ENCODE measurements around the gene ST6GALNAC3.

Gene ST6GALNAC3

DNA sequence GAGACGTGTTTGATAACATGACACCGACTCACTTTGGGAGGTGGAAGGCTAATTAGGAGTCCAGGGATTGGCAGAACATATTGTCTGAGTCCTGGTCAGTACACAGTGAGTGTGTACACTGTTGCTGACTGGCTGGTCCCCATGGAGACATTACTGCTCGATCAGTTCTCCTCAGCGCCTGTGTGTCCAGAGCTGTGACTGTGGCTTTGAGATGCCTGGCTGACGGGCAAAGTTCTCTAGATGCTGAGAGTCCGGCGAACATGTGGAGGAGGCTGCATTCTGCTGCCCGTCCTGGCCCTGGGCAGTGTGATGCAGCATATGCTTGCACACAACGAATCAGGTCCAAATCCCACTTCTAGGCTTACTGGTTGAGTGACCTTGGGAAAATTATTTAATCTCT is 512.7 kb downstream of the ST6GALNAC3 start:
- H2AFZ ChIP-seq (ENCODE audit: low read depth, low read length), result no peak overlapping the region
- H3K9me3 ChIP-seq (ENCODE audit: low read length), result no peaks in the 10 kb centered on the region
- no peaks in the 10 kb centered on the region for H3K36me3 ChIP-seq (ENCODE audit: insufficient read depth, low read length)
- H3K4me3 ChIP-seq (ENCODE audit: low read length), result no peak overlapping the region
- peaks cover 20% of the 10 kb centered on the region for H3K4me1 ChIP-seq (ENCODE audit: insufficient read depth, low read length)
- no peaks in the 10 kb centered on the region for H3K27me3 ChIP-seq (ENCODE audit: insufficient read depth, low read length)

DNA sequence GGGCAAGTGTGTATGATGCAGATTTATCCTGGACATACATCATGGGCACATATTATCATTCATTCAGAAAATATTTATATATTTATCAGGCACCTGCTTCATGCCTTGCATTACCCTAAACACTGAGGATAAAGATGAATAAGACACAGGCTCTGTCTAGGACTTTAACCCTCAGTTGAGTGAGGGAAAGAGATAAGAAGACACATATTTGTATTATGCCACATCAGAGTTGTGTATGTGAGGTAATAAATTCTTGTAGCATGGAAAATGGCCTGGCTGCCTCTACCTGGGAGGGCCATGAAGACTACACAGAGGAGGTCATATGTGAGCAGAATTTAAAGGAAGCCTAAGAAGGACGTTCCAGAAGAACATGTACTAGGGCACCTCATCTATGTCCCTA is 516.9 kb downstream of the ST6GALNAC3 start:
- Histone ChIP-seq H2AFZ (ENCODE audit: low read depth, low read length) (no peak overlapping the region), H3K4me1 (ENCODE audit: insufficient read depth, low read length) (no peaks in the 10 kb centered on the region), H3K9me3 (ENCODE audit: low read length) (no peaks in the 10 kb centered on the region), H3K4me3 (ENCODE audit: low read length) (no peak overlapping the region), H3K27me3 (ENCODE audit: insufficient read depth, low read length) (no peaks in the 10 kb centered on the region), H3K36me3 (ENCODE audit: insufficient read depth, low read length) (no peaks in the 10 kb centered on the region)

DNA sequence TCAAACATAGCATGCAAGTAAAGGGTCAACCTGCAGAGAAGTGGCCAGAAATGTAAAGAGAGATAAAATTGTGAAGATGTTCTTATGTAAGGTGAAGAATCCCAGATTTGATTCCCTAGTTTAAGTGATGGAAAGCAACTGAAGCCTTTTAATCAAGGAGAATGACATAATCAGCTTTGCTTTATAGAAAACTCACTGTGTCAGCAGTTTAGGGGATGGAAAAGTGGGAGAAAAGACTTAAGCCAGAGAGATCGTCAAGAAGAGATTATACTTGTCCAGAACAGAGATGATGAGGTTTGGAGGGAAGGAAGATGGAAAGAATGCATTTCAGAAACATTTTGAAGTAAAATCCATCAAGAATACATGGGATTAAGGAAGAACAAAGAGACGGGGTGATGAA is 517.4 kb downstream of the ST6GALNAC3 start:
- Histone ChIP-seq H3K9me3 (ENCODE audit: low read length) (no peaks in the 10 kb centered on the region), H3K4me1 (ENCODE audit: insufficient read depth, low read length) (no peaks in the 10 kb centered on the region), H3K36me3 (ENCODE audit: insufficient read depth, low read length) (no peaks in the 10 kb centered on the region), H3K4me3 (ENCODE audit: low read length) (no peak overlapping the region), H3K27me3 (ENCODE audit: insufficient read depth, low read length) (no peaks in the 10 kb centered on the region), H2AFZ (ENCODE audit: low read depth, low read length) (no peak overlapping the region)

- Histone ChIP-seq H3K27me3 (ENCODE audit: insufficient read depth, low read length) (no peaks in the 10 kb centered on the region), H3K9me3 (ENCODE audit: low read length) (no peaks in the 10 kb centered on the region), H3K36me3 (ENCODE audit: insufficient read depth, low read length) (no peaks in the 10 kb centered on the region), H3K4me1 (ENCODE audit: insufficient read depth, low read length) (no peaks in the 10 kb centered on the region), H2AFZ (ENCODE audit: low read depth, low read length) (no peak overlapping the region), H3K4me3 (ENCODE audit: low read length) (no peak overlapping the region)
These were observed 518.6 kb downstream of the ST6GALNAC3 start for GRCh38 chr1:76593141-76593540.

- Histone ChIP-seq H3K4me1 (ENCODE audit: insufficient read depth, low read length) (no peaks in the 10 kb centered on the region), H3K4me3 (ENCODE audit: low read length) (no peak overlapping the region), H2AFZ (ENCODE audit: low read depth, low read length) (no peak overlapping the region), H3K36me3 (ENCODE audit: insufficient read depth, low read length) (no peaks in the 10 kb centered on the region), H3K27me3 (ENCODE audit: insufficient read depth, low read length) (no peaks in the 10 kb centered on the region), H3K9me3 (ENCODE audit: low read length) (no peaks in the 10 kb centered on the region)
These were observed 519.1 kb downstream of the ST6GALNAC3 start for GRCh38 chr1:76593618-76594017.

GRCh38 chr1:76595024-76595423 is 520.5 kb downstream of the ST6GALNAC3 start:
- no peaks in the 10 kb centered on the region for H3K9me3 ChIP-seq (ENCODE audit: low read length)
- no peak overlapping the region for H2AFZ ChIP-seq (ENCODE audit: low read depth, low read length)
- H3K27me3 ChIP-seq (ENCODE audit: insufficient read depth, low read length), result no peaks in the 10 kb centered on the region
- no peak overlapping the region for H3K4me3 ChIP-seq (ENCODE audit: low read length)
- H3K36me3 ChIP-seq (ENCODE audit: insufficient read depth, low read length), result no peaks in the 10 kb centered on the region
- no peaks in the 10 kb centered on the region for H3K4me1 ChIP-seq (ENCODE audit: insufficient read depth, low read length)

- Histone ChIP-seq H3K4me3 (ENCODE audit: low read length) (no peak overlapping the region), H3K27me3 (ENCODE audit: insufficient read depth, low read length) (no peaks in the 10 kb centered on the region), H3K9me3 (ENCODE audit: low read length) (no peaks in the 10 kb centered on the region), H3K36me3 (ENCODE audit: insufficient read depth, low read length) (no peaks in the 10 kb centered on the region), H3K4me1 (ENCODE audit: insufficient read depth, low read length) (no peaks in the 10 kb centered on the region), H2AFZ (ENCODE audit: low read depth, low read length) (no peak overlapping the region)
These were observed 526.9 kb downstream of the ST6GALNAC3 start for GRCh38 chr1:76601465-76601864.

DNA sequence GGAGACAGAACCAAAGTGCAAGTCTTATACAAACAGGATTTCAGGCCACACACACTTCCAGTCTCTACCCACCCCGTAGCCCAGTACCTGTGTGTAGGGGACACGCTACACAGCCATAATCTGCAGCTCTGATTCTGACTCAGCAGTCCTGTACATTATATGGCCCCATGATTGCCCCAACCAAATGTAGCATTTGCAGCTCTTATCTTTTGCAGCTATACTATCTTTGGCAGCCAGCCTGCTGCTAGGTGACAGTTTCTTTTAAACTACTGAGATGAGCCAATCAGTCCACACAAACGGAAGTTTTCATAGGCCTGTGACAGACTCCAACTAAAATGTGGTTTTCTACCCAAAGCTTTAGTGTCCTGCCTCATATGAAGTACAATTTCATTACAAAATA is 533.2 kb downstream of the ST6GALNAC3 start:
- Histone ChIP-seq H3K9me3 (ENCODE audit: low read length) (no peaks in the 10 kb centered on the region), H3K4me1 (ENCODE audit: insufficient read depth, low read length) (no peaks in the 10 kb centered on the region), H3K36me3 (ENCODE audit: insufficient read depth, low read length) (no peaks in the 10 kb centered on the region), H3K4me3 (ENCODE audit: low read length) (no peak overlapping the region), H3K27me3 (ENCODE audit: insufficient read depth, low read length) (no peaks in the 10 kb centered on the region), H2AFZ (ENCODE audit: low read depth, low read length) (no peak overlapping the region)

- Histone ChIP-seq H3K27me3 (ENCODE audit: insufficient read depth, low read length) (no peaks in the 10 kb centered on the region), H2AFZ (ENCODE audit: low read depth, low read length) (no peak overlapping the region), H3K9me3 (ENCODE audit: low read length) (no peaks in the 10 kb centered on the region), H3K4me3 (ENCODE audit: low read length) (no peak overlapping the region), H3K4me1 (ENCODE audit: insufficient read depth, low read length) (no peaks in the 10 kb centered on the region), H3K36me3 (ENCODE audit: insufficient read depth, low read length) (no peaks in the 10 kb centered on the region)
These were observed 537.4 kb downstream of the ST6GALNAC3 start for GRCh38 chr1:76611770-76612445.

- Histone ChIP-seq H3K36me3 (ENCODE audit: insufficient read depth, low read length) (no peaks in the 10 kb centered on the region), H3K4me1 (ENCODE audit: insufficient read depth, low read length) (no peaks in the 10 kb centered on the region)
These were observed 539.3 kb downstream of the ST6GALNAC3 start for GRCh38 chr1:76613886-76614285.

GRCh38 chr1:76615253-76616035 is 540.9 kb downstream of the ST6GALNAC3 start:
- no peak overlapping the region for H2AFZ ChIP-seq (ENCODE audit: low read depth, low read length)
- no peaks in the 10 kb centered on the region for H3K4me1 ChIP-seq (ENCODE audit: insufficient read depth, low read length)
- H3K4me3 ChIP-seq (ENCODE audit: low read length), result no peak overlapping the region
- no peaks in the 10 kb centered on the region for H3K9me3 ChIP-seq (ENCODE audit: low read length)
- H3K36me3 ChIP-seq (ENCODE audit: insufficient read depth, low read length), result no peaks in the 10 kb centered on the region
- H3K27me3 ChIP-seq (ENCODE audit: insufficient read depth, low read length), result no peaks in the 10 kb centered on the region

More at GRCh38 chr1:76613886-76614285, 539.3 kb downstream of the ST6GALNAC3 start:
- Histone ChIP-seq H3K9me3 (ENCODE audit: low read length) (no peaks in the 10 kb centered on the region), H3K4me3 (ENCODE audit: low read length) (no peak overlapping the region), H3K27me3 (ENCODE audit: insufficient read depth, low read length) (no peaks in the 10 kb centered on the region), H2AFZ (ENCODE audit: low read depth, low read length) (no peak overlapping the region)

- no peaks in the 10 kb centered on the region for H3K4me1 ChIP-seq (ENCODE audit: insufficient read depth, low read length)
- no peak overlapping the region for H2AFZ ChIP-seq (ENCODE audit: low read depth, low read length)
- H3K27me3 ChIP-seq (ENCODE audit: insufficient read depth, low read length), result no peaks in the 10 kb centered on the region
- H3K4me3 ChIP-seq (ENCODE audit: low read length), result no peak overlapping the region
- H3K9me3 ChIP-seq (ENCODE audit: low read length), result no peaks in the 10 kb centered on the region
- no peaks in the 10 kb centered on the region for H3K36me3 ChIP-seq (ENCODE audit: insufficient read depth, low read length)
These were observed 545.8 kb downstream of the ST6GALNAC3 start for GRCh38 chr1:76620371-76620770.

- no peaks in the 10 kb centered on the region for H3K4me1 ChIP-seq (ENCODE audit: insufficient read depth, low read length)
- no peaks in the 10 kb centered on the region for H3K27me3 ChIP-seq (ENCODE audit: insufficient read depth, low read length)
- H3K36me3 ChIP-seq (ENCODE audit: insufficient read depth, low read length), result no peaks in the 10 kb centered on the region
- H3K4me3 ChIP-seq (ENCODE audit: low read length), result no peak overlapping the region
- H3K9me3 ChIP-seq (ENCODE audit: low read length), result no peaks in the 10 kb centered on the region
- H2AFZ ChIP-seq (ENCODE audit: low read depth, low read length), result no peak overlapping the region
These were observed 548.4 kb downstream of the ST6GALNAC3 start for GRCh38 chr1:76622774-76623528.

All from neuron (in vitro differentiated cells).